ENCODE results near the gene ALKAL2. TPM values are rescaled to one million over a fixed set of nuclear protein-coding genes. Genes with fewer than 3 reads are reported as not detected.

Gene ALKAL2
- total RNA-seq, 1 experiment from 2014 or later: not detected

GRCh38 chr2:238869-239268, 49.0 kb downstream of the ALKAL2 start:
- Histone ChIP-seq H3K27me3 (ENCODE audit: insufficient read depth, low read length) (no peaks in the 10 kb centered on the region), H3K27ac (ENCODE audit: low read depth, low read length) (no peak overlapping the region), H3K9me3 (ENCODE audit: control insufficient read depth in 1 of 2, insufficient read depth in 1 of 2, low read depth in 1 of 2, low read length in 2 of 2) (no peaks in the 10 kb centered on the region; a peak in 1 of 4 replicates), H3K4me2 (ENCODE audit: low read length) (no peak overlapping the region), H3K79me2 (ENCODE audit: insufficient read depth, low read length) (no peaks in the 10 kb centered on the region), H3K9me2 (ENCODE audit: insufficient read depth) (no peaks in the 10 kb centered on the region), H3K36me3 (ENCODE audit: control insufficient read depth in 1 of 2, insufficient read depth in 2 of 2, low read length in 2 of 2) (no peaks in the 10 kb centered on the region; a peak in 1 of 4 replicates), H3K4me1 (ENCODE audit: control insufficient read depth in 1 of 2, insufficient read depth in 2 of 2, low read length in 2 of 2) (no peaks in the 10 kb centered on the region), H4K20me1 (ENCODE audit: insufficient read depth) (no peaks in the 10 kb centered on the region), H3K9ac (ENCODE audit: low read length) (no peak overlapping the region), H2AFZ (ENCODE audit: low read depth, low read length, poor library complexity, severe bottlenecking) (no peak overlapping the region), H3K4me3 (replicated peaks in 1 of 2; ENCODE audit: low read depth in 1 of 2, low read length in 2 of 2) (no peak overlapping the region)
- TF ChIP-seq POLR2A (IDR thresholded peaks at IDR 0.05; ENCODE audit: borderline replicate concordance, extremely low read depth, insufficient read depth, insufficient read length): no peak
- CTCF ChIA-PET: no interaction called here
- POLR2A ChIA-PET: no interaction called here
- ATAC-seq (no peak), DNase-seq (ENCODE audit: low read depth, low spot score) (no peak)
- BruUV-seq (replicated peaks): no TSS peak
- RAD21 ChIA-PET (ENCODE audit: low non-redundant PET in 1 of 2, low total read pairs in 2 of 2, uncharacterized antibody in 2 of 2, unreplicated experiment in 2 of 2): no interaction called here
- intact Hi-C loops (cut with micrococcal nuclease): no loop called here

DNA sequence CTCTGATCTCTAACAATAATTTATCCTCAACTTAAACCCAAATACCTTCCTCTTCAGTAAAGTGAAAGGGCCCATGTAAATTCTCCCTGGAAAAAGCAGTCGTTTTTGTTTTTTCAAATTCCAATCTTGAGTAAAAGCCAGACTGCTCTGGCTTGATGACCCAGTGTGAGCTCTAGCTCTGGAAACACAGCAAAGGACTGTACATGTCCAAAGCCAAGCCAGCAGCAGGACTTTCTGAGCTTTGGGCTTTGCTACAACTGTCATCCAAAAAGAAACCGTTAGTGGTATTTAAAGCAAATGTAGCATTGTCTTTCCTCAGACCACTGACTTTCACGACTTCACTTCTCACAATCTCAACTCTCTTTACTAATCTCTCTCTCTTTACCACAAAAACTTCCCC, 49.5 kb downstream of the ALKAL2 start:
- Histone ChIP-seq H3K9me3 (ENCODE audit: control insufficient read depth in 1 of 2, insufficient read depth in 1 of 2, low read depth in 1 of 2, low read length in 2 of 2) (no peaks in the 10 kb centered on the region; a peak in 1 of 4 replicates), H3K36me3 (ENCODE audit: control insufficient read depth in 1 of 2, insufficient read depth in 2 of 2, low read length in 2 of 2) (no peaks in the 10 kb centered on the region; a peak in 1 of 4 replicates), H3K4me1 (ENCODE audit: control insufficient read depth in 1 of 2, insufficient read depth in 2 of 2, low read length in 2 of 2) (no peaks in the 10 kb centered on the region), H3K27me3 (ENCODE audit: insufficient read depth, low read length) (no peaks in the 10 kb centered on the region), H3K79me2 (ENCODE audit: insufficient read depth, low read length) (no peaks in the 10 kb centered on the region), H3K9ac (ENCODE audit: low read length) (no peak overlapping the region), H3K27ac (ENCODE audit: low read depth, low read length) (no peak overlapping the region), H3K9me2 (ENCODE audit: insufficient read depth) (no peaks in the 10 kb centered on the region), H4K20me1 (ENCODE audit: insufficient read depth) (no peaks in the 10 kb centered on the region), H2AFZ (ENCODE audit: low read depth, low read length, poor library complexity, severe bottlenecking) (no peak overlapping the region), H3K4me3 (replicated peaks in 1 of 2; ENCODE audit: low read depth in 1 of 2, low read length in 2 of 2) (no peak overlapping the region), H3K4me2 (ENCODE audit: low read length) (no peak overlapping the region)
- intact Hi-C loops (cut with micrococcal nuclease): no loop called here
- ChIA-PET CTCF (no interaction called here), POLR2A (no interaction called here), RAD21 (ENCODE audit: low non-redundant PET in 1 of 2, low total read pairs in 2 of 2, uncharacterized antibody in 2 of 2, unreplicated experiment in 2 of 2) (no interaction called here)
- no peak for DNase-seq (ENCODE audit: low read depth, low spot score)
- no peak for ATAC-seq
- BruUV-seq (replicated peaks): no TSS peak
- TF ChIP-seq, protein P1, sequence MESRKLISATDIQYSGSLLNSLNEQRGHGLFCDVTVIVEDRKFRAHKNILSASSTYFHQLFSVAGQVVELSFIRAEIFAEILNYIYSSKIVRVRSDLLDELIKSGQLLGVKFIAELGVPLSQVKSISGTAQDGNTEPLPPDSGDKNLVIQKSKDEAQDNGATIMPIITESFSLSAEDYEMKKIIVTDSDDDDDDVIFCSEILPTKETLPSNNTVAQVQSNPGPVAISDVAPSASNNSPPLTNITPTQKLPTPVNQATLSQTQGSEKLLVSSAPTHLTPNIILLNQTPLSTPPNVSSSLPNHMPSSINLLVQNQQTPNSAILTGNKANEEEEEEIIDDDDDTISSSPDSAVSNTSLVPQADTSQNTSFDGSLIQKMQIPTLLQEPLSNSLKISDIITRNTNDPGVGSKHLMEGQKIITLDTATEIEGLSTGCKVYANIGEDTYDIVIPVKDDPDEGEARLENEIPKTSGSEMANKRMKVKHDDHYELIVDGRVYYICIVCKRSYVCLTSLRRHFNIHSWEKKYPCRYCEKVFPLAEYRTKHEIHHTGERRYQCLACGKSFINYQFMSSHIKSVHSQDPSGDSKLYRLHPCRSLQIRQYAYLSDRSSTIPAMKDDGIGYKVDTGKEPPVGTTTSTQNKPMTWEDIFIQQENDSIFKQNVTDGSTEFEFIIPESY (IDR thresholded peaks at IDR 0.05; ENCODE audit: extremely low read depth, insufficient replicate concordance, low read length): no peak
- TF ChIP-seq ZNF274 (IDR thresholded peaks at IDR 0.05; ENCODE audit: low read depth, low read length) (no peak), TCF7L2 (IDR thresholded peaks at IDR 0.05; ENCODE audit: borderline replicate concordance, extremely low read depth, insufficient read depth, insufficient read length) (no peak), FOSL1 (IDR thresholded peaks at IDR 0.05; ENCODE audit: low read depth) (no peak), ZFX (IDR thresholded peaks at IDR 0.05) (no peak), RAD21 (IDR thresholded peaks at IDR 0.05; ENCODE audit: low read depth) (no peak), JUND (IDR thresholded peaks at IDR 0.05) (no peak), CEBPB (IDR thresholded peaks at IDR 0.05; ENCODE audit: low read depth) (no peak), ELF1 (IDR thresholded peaks at IDR 0.05; ENCODE audit: borderline replicate concordance, low read depth) (no peak), SIN3A (IDR thresholded peaks at IDR 0.05; ENCODE audit: low read depth) (no peak), MAX (IDR thresholded peaks at IDR 0.05) (no peak), SP1 (IDR thresholded peaks at IDR 0.05; ENCODE audit: low read depth) (no peak)
- TF ChIP-seq, protein P2, sequence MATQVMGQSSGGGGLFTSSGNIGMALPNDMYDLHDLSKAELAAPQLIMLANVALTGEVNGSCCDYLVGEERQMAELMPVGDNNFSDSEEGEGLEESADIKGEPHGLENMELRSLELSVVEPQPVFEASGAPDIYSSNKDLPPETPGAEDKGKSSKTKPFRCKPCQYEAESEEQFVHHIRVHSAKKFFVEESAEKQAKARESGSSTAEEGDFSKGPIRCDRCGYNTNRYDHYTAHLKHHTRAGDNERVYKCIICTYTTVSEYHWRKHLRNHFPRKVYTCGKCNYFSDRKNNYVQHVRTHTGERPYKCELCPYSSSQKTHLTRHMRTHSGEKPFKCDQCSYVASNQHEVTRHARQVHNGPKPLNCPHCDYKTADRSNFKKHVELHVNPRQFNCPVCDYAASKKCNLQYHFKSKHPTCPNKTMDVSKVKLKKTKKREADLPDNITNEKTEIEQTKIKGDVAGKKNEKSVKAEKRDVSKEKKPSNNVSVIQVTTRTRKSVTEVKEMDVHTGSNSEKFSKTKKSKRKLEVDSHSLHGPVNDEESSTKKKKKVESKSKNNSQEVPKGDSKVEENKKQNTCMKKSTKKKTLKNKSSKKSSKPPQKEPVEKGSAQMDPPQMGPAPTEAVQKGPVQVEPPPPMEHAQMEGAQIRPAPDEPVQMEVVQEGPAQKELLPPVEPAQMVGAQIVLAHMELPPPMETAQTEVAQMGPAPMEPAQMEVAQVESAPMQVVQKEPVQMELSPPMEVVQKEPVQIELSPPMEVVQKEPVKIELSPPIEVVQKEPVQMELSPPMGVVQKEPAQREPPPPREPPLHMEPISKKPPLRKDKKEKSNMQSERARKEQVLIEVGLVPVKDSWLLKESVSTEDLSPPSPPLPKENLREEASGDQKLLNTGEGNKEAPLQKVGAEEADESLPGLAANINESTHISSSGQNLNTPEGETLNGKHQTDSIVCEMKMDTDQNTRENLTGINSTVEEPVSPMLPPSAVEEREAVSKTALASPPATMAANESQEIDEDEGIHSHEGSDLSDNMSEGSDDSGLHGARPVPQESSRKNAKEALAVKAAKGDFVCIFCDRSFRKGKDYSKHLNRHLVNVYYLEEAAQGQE (IDR thresholded peaks at IDR 0.05; ENCODE audit: low read depth): no peak

Measured in HCT116 (cell line).